HG03159 (cell line): ENCODE data around the gene EXOSC7.
"Not testable (repeated sequence)": the region's sequence is repeated elsewhere in the genome, so short reads cannot be mapped to it uniquely, and the experiment has no call there.

ENCODE experiments used
- ATAC-seq: cut with Tn5 transposase; IDR thresholded peaks from one replicate; pipeline ENCODE4 v1.9.1; 2021; ENCODE audit warnings: mild to moderate bottlenecking, moderate library complexity; ENCODE audit not compliant: unreplicated experiment

EXOSC7 gene

GRCh38 chr3:44961888-44962287, 14.2 kb upstream of the EXOSC7 start:
- ATAC-seq: no peak

GRCh38 chr3:44962621-44963393, 13.2 kb upstream of the EXOSC7 start:
- no peak for ATAC-seq

- no peak for ATAC-seq
These were observed 12.3 kb upstream of the EXOSC7 start for GRCh38 chr3:44963571-44964325.

- no peak for ATAC-seq
These were observed 10.9 kb upstream of the EXOSC7 start for GRCh38 chr3:44965165-44965564.

- no peak for ATAC-seq
These were observed 9.2 kb upstream of the EXOSC7 start for GRCh38 chr3:44966795-44967278.

GRCh38 chr3:44968447-44968858, 7.6 kb upstream of the EXOSC7 start:
- no peak for ATAC-seq

- no peak for ATAC-seq
These were observed 6.8 kb upstream of the EXOSC7 start for GRCh38 chr3:44969154-44969827.

GRCh38 chr3:44969828-44970179, 6.2 kb upstream of the EXOSC7 start:
- ATAC-seq: no peak

- no peak for ATAC-seq
These were observed 5.0 kb upstream of the EXOSC7 start for GRCh38 chr3:44970926-44971490.

GRCh38 chr3:44974416-44974815, 1.6 kb upstream of the EXOSC7 start:
- ATAC-seq: no peak

GRCh38 chr3:44981220-44981619, 5.2 kb downstream of the EXOSC7 start:
- ATAC-seq: no peak

GRCh38 chr3:44981751-44982150, 5.7 kb downstream of the EXOSC7 start:
- no peak for ATAC-seq

GRCh38 chr3:44982817-44983216, 6.8 kb downstream of the EXOSC7 start:
- no peak for ATAC-seq

- no peak for ATAC-seq
These were observed 7.5 kb downstream of the EXOSC7 start for GRCh38 chr3:44983484-44983941.

GRCh38 chr3:44984335-44984734, 8.3 kb downstream of the EXOSC7 start:
- ATAC-seq: no peak

- not testable (repeated sequence) for ATAC-seq
These were observed 10.3 kb downstream of the EXOSC7 start for GRCh38 chr3:44986330-44986729.

- no peak for ATAC-seq
These were observed 11.3 kb downstream of the EXOSC7 start for GRCh38 chr3:44987332-44987731.

- ATAC-seq: no peak
These were observed 12.0 kb downstream of the EXOSC7 start for GRCh38 chr3:44988073-44988472.

GRCh38 chr3:44989141-44989540, 13.1 kb downstream of the EXOSC7 start:
- no peak for ATAC-seq

GRCh38 chr3:44989636-44990373, 13.8 kb downstream of the EXOSC7 start:
- no peak for ATAC-seq

GRCh38 chr3:44991326-44991725, 15.3 kb downstream of the EXOSC7 start:
- no peak for ATAC-seq
